CD4-positive, alpha-beta T cell treated with Interleukin-15 for 4 hours (primary cell): ENCODE measurements around the gene GSTK1.
"Not testable (repeated sequence)": the region's sequence is repeated elsewhere in the genome, so short reads cannot be mapped to it uniquely, and the experiment has no call there.

Source experiments
- DNase-seq: peaks from one replicate; pipeline ENCODE4 v3.0.0-alpha.2; 2020; ENCODE audit warnings: low spot score

GSTK1 gene

DNA sequence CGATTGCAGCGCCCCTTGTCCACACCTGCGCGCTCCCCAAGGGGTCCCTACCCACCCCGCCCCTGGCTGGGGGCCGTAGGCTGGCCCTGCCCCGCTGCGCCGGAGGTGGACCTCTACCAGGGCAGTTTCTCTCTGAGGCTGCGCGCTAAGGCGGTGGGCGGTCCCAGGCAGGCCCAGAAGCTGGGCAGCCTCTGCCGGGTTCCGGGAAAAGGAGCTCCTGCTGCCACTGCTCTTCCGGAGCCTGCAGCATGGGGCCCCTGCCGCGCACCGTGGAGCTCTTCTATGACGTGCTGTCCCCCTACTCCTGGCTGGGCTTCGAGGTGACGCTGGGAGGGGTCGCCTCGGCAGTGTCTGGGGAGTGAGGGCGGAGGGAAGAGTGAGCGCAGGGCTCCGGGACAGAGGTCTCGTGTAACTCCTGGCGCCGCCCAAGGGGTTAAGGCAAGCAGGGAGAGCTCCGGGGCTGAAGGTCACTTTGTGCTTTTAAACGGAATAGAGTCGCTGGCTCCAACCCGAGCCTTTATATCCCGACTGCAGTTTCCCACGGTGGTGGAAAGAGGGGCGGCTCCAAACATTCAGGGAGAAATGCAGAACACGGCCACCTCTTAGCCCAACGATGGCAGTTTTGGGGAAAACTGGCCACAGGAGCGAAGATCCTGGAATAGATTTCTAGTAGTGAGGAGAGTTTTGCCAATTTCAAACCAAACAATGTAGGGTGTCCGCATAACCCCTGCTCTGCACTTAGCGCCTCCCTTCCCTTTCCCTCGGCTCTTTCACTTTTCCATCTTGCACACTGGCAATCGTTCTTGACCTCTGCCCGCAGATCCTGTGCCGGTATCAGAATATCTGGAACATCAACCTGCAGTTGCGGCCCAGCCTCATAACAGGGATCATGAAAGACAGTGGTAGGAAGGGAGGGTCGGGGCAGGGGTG lies at the start of gene GSTK1:
GSTK1 (plus strand) TSS at position 176 of the 930 bp plus-strand sequence; CDS start at position 249, 73 bp downstream.
- DNase-seq = peak; percentile 86

DNA sequence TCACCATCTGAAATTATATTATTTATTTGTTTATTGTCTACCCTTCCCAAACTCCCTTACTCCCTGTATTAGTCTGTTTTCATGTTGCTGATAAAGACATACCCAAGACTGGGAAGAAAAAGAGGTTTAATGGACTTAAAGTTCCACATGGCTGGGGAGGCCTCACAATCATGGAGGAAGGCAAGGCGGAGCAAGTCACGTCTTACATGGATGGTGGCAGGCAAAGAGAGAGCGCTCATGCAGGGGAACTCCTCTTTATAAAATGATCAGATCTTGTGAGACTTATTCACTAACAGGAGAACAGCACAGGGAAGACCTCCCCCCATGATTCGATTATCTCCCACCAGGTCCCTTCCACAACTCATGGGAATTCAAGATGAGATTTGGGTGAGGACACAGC lies 49.8 kb upstream of the GSTK1 start:
- not testable (repeated sequence) for DNase-seq

DNA sequence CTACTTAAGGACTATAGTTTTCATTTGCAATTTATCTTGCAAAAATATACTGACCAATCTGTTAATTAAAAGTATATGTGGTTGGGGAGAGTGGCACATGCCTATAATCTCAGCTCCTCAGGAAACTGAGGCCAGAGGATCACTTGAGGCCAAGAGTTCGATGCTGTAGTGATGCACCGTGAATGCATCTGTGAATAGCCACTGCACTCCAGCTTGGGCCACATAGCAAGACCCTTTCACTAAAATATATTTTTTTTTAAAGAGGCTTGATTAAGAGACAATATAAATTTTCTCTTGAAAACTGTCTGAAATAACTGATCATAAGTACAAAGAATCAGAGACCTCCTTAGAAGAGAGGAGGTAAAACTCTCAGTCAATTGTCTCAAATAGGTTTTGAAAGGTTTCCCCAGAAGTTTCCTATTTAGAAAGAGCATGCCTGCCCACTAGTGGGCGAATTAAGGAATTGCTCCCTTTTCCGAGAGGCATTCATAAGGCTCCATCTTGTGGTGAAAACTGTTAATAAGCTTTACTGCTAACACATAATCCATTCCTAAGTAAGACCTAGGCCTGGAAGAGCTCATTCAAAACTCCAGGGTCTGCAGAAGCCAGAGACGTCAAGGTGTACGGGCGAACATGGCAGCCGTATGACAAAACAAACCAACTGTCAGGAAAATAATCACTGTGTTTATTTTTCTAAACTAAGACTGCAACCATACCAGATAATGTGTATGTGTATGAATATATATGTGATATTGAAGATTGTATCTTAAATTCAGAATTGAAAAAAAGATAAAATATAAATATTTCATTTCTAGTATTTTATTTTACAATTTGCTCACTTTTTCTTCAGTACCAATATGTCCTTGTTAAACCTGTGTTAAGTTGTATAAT lies 48.2 kb upstream of the GSTK1 start:
- DNase-seq = peak; percentile 80

DNA sequence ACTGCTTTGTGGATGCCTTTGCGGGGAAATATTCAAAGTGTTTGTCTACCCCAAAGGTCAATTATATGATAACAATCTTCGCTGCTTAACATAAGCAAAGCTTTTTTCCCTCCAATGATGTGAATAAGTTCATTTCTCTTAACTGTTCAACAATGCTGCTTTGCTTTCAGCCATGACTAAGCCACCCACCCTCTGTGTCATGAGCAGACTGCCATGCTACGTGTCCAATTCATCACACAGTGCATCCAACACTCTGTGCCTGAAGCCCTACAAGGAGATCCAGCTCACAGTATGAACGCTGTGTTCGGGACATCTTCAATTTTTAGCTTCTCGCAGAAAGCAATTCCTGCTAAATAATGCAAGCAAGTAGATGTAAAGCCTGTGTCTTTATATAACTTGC lies 47.1 kb upstream of the GSTK1 start:
- DNase-seq = no peak

DNA sequence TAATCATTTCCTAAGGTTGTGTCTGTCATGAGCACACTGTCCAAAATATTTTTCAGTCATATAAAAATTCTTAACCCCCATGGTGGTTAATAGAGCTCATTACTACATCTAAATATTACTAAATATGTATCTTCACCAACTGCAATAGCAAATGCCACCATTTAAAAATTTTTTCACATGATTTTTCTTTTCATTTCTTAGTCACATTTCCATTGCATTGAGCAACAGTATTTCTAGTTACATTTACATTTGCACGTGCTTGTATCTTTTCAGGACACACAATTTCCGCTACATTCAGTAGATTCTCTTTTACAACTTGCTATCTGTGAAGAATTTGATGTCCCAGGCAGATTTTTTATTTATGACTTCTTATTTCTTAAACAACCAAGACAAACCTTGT lies 46.6 kb upstream of the GSTK1 start:
- no peak for DNase-seq

DNA sequence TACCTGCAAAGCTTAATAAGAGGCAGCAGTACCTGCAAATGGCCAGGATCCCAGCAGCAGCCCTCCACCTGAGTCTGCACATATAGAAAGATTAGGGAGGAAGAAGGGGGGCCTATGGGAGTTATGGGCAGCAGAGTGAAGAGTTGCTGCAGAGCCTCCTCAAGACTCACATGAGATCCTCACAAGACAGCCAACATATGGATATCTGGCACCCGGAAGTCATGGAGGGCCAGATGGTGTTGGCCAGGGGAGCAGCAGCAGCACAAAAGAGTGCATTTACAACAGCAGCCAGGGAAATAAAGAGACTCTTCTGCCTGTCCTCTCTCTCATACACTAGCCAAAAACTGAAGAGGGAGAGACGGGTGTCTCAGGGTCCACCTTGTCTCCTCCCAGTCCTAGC lies 45.4 kb upstream of the GSTK1 start:
- no peak for DNase-seq

DNA sequence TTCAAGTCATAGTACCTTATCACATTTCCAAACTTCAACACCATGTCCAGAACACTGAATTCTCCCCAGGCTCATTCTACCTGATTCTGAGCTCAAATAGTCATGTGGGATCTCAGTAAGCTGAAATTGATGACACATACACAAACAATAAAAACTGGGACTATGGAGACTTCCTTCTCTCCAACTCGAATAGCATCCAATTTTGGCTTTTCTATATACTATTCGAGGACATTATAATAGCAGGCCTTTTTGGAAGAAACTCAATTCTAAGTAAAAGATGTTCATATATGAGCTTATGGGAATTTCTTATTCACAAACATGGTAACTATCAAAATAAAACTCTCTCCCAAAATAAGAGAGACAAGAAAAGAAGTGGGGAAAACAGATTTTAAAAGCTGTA lies 42.0 kb upstream of the GSTK1 start:
- no peak for DNase-seq

DNA sequence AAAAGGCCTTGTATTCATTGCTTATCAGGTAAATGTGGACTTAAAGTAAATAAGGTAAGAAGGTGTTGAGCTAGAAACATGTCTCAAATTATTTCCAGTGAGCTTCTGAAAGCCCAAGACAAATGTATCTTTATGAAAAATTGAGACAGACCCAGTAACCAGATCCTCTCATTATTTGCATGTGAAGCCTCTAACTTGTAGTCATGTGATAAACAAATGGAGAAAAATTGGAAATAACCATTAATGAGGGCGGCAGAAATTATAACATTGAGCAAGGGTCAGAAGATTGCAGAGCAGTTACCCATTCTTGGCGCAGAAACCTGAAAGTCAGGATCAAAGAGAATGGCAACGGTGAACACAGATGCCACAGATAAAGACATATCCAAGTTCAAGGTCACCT lies 41.5 kb upstream of the GSTK1 start, which contains the start of gene TAS2R40:
TAS2R40 (plus strand) TSS at position 301 of the 400 bp plus-strand sequence; CDS start at position 343, 42 bp downstream.
- no peak for DNase-seq

DNA sequence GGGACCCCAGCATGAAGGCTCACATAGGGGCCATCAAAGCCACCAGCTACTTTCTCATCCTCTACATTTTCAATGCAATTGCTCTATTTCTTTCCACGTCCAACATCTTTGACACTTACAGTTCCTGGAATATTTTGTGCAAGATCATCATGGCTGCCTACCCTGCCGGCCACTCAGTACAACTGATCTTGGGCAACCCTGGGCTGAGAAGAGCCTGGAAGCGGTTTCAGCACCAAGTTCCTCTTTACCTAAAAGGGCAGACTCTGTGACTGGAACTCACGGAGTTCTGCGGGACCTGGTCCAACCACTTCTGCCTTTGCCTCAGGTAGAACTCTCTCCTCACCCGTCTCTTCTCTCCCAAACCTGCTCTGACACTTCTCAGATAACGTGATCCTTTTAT lies 40.5 kb upstream of the GSTK1 start:
- no peak for DNase-seq

DNA sequence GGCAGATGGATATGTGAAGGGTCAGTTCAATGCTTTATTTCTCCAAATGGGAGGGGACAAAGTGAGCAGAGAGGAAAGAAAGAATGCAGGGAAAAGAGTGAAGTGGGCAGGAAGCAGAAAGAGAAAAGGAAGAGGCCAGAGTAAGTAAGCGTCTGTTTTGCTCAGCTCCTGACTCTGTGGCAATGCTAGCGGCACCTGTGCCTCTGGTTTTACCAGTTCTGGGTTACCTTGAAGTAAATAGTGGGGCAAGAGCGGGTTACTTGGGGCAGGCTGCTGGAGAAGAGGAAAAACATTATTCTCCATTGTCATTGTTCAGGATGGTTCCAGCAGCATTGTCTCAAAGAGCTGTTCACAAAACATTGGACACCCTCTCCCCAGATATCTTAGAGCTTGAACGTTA lies 39.5 kb upstream of the GSTK1 start:
- DNase-seq = no peak

DNA sequence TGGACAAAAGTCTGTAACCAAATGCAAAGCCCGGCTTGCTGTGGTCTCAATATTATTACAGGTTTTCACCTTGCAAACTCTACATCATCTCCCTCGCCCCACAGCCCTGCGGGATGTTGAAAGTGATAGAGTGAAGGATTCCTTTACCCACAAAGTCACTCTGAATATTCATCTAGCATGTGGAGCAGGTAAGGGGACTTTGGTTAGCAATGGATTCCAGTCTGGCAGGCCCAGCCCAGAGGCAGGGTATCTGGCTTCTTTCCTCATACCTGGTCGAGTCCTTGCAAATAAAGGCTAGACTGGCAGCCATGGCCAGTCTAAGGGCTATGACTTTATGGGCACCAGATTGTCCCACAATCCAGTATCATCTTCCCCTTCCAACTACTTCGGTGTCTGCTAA lies 38.2 kb upstream of the GSTK1 start:
- DNase-seq = no peak

DNA sequence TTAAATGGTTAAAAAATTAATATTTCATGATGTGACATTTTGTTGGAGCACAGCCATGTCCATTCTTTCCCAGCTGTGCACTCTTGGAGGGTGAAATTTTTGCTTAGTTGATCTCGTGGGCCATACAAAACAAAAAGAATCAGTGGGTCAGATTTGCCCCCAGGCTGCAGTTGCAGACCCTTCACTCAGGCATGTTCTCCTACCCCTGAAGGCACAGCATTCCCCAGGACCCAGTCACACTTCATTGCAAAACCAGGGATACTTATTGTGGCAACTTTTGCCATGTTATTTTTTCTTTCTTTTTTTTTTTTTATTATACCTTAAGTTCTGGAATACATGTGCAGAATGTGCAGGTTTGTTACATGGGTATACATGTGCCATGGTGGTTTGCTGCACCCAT lies 35.4 kb upstream of the GSTK1 start:
- DNase-seq = no peak

DNA sequence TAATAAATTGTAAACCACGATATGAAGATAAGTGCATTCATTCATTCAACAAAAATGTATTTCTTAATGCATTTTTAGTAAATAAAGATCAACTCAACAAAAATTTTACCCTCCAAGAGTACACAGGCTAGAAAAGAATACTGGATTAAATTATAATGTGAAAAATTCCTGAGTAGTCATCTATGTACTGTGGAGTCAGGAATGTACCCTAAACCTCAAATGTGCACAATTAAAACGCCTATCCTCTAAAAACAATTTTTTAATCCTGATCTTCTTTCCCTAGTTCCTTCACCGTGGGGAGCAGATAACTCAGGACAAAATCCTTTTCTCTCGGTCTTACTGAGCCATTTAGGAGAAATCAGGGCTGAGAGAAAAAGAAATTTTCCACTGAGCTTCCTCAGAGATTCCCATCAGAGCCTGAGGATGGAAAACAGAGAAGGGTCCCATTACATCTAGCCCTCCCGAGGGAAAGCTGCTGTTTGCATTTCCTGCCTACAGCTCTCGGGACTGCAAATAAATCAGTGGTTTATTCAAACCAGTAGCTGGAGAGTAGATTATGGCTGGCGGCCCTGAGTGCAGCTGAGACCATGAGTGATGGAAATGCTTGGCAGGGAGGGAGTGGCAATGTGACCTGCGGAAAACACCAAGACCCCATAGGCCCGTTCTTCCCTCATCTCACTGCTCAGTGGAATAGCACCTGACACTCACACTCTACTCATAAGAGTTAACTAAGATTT lies 34.0 kb upstream of the GSTK1 start:
- DNase-seq = no peak

DNA sequence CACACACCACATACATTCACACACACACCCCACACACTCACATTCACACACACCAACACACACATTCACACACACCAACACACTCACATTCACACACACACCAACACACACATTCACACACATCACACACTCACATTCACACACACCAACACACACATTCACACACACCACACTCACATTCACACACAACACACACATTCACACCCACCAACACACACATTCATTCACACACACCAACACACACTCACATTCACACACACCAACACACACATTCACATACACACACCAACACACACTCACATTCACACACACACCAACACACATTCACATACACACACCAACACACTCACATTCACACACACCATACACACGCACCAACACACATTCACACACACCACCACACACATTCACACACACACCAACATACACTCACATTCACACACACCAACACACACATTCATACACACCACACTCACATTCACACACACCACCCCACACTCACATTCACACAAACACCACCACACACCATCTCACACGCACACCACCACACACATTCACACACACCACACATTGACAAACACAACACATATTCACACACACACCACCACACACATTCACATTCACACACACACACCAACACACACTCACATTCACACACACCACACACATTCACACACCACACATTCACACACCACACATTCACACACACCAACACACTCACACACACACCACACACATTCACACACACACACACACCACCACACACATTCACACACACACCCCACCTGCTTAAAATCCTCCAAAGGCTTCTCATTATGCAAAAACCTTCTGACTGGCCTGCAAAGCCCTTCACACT lies 32.4 kb upstream of the GSTK1 start:
- DNase-seq = no peak

DNA sequence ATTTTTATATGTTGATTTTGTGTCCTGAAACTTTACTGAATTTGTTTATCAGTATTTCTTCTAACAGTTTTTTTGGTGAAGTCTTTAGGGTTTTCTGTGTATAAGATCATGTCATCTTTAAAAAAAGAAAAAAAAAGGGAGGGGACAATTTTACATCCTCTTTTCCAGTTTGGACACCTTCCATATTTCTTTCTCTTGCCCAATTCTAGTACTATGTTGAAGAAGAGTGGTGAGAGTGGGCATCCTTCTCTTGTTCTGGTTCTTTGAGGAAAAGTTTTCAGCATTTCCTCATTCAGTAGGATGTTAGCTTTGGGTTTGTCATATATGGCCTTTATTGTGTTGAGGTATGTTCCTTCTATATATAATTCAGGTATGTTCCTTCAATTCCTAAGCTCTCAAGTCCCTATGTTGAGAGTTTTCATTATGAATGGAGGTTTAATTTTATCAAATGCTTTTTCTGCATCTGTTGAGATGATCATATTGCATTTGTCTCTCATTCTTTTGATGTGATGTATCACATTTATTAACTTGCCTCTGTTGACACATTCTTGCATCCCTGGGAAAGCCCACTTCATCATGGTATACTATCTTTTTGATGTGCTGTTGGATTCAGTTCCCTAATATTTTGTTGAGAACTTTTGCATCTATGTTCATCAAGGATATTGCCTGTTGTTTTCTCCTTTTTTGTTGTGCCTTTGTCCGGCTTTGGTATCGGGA lies 29.3 kb upstream of the GSTK1 start:
- no peak for DNase-seq

DNA sequence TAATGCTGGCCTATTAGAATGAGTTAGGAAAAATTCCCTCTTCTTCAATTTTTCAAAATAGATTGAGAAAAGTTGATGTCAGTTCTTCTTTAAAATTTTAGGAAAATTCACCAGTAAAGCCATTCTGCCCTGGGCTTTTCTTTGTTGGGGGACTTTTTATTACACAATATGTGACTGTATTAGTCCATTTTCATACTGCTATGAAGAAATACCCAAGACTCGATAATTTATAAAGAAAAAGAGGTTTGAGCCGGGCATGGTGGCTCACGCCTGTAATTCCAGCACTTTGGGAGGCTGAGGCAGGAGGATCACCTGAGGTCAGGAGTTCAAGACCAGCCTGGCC lies 28.7 kb upstream of the GSTK1 start:
- no peak for DNase-seq

DNA sequence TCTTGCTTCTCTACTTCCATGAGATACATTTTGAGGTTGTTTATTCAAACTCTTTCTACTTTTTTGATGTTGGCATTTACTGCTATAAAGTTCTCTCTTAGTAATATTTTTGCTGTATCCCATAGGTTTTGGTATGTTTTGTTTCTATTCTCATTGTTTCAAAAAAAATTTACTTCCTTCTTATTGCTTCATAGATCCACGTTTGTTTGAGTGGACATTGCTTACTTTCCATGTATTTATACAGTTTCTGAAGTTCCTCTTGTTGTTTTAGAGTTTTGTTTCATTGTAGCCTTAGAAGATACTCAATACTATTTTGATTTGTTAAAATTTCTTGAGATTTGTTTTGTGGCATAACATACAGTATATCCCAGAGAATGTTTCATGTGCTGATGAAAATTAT lies 27.7 kb upstream of the GSTK1 start:
- no peak for DNase-seq

DNA sequence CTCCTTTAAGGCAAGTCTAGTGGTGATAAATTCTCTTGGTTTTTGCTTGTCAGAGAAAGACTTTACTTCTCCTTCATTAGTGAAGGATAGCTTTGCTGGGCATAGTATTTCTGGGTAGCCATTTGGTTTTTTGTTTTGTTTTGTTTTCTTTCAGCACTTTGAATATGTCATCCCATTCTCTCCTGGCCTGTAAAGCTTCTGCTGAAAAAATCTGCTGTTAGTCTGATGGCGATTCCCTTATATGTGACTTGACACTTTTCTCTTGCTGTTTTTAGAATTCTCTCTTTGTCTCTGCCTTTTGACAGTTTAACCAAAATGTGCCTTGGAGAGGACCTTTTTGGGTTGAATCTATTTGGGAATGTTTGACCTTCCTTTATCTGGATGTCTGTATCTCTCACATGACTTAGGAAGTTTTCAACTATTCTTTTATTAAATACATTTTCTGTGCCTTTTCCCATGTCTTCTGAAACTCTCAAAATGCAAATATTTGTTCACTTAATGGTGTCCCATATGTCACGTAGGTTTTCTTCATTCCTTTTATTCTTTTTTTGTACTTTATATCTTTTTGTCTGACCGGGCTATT lies 26.7 kb upstream of the GSTK1 start:
- no peak for DNase-seq

DNA sequence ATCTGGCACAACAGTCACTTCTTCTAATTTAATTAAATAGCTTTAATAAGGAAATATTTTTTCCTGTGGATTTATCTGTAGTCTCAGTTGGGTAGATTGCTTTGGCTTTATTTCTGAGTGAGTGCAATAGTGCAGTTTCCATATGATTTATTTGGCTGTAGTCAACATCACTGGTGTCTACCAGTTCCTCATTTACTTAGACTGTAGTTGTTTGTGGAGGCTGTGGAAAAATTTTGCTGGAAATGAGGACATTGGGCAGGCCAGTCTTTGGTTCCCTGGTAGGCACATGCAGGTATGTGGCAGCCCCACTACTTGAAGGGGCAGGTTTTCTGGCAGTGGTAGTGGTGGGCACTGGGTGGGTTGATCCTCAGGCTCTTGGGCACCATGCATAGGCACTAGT lies 25.9 kb upstream of the GSTK1 start:
- DNase-seq = no peak

DNA sequence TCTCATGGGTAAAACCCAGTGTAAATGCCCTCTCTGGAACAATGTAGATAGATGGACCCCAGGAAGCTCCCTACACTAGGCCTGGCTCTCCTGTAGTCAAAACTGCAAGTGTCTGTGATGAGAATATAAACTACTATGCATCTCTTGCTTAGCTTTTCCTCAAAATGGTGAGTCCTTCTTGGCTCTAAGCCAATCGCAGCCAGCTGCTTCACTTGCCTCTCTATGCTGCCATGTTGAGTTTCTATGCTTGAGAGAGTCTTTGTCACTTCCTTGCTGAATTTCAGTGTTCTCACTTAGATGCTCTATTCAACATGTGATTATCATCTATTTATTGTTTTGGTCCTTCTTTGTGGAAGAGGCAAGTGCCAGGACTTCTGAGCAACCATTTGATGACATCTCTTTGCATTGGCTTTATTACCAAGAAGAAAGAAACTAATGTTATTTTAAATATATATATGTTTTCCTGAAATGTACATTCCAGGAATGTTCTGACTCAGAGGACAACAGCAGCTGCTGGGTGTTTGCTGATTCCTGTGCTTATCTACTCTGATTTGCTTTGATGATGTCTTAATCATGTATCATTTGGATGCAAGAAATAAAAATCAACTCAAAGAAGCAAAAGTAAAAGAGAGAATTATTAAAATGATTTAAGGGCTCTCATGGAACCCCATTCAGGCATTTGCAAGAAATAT lies 24.8 kb upstream of the GSTK1 start:
- no peak for DNase-seq
